ENCODE data around the gene TNFAIP1. TPM values are rescaled to one million over a fixed set of nuclear protein-coding genes. Genes with fewer than 3 reads are reported as not detected.

TNFAIP1 gene
- total RNA-seq, 1 experiment from 2014 or later = 21.8 TPM

GRCh38 chr17:28379814-28380801 is 44.5 kb downstream of the TNFAIP1 start:
- H3K4me3 Mint-ChIP-seq = no peak overlapping the region

More at GRCh38 chr17:28379814-28380801, 44.5 kb downstream of the TNFAIP1 start:
- Histone ChIP-seq H3K23me2 (ENCODE audit: insufficient read length, low read depth, low read length, poor library complexity, severe bottlenecking) (peaks cover 11% of the 10 kb centered on the region), H4K91ac (ENCODE audit: insufficient read length, low read depth, low read length) (no peak overlapping the region), H3K14ac (ENCODE audit: insufficient read depth, low read length) (no peak overlapping the region), H3K27ac (ENCODE audit: insufficient read length, low read depth, low read length) (no peak overlapping the region), H2BK15ac (ENCODE audit: low read depth, low read length) (no peak overlapping the region), H2BK20ac (ENCODE audit: low read depth, low read length, poor library complexity, severe bottlenecking) (no peak overlapping the region), H3K4ac (ENCODE audit: low read depth, low read length) (no peak overlapping the region), H3K56ac (ENCODE audit: insufficient read length, low read depth, low read length) (no peak overlapping the region), H3K4me2 (ENCODE audit: insufficient read depth, insufficient read length, low read length) (no peak overlapping the region), H3K4me1 (ENCODE audit: insufficient read depth, low read length) (no peaks in the 10 kb centered on the region), H3K79me1 (ENCODE audit: insufficient read depth, low read depth, low read length, poor library complexity, severe bottlenecking) (no peaks in the 10 kb centered on the region), H3K9ac (ENCODE audit: extremely low read depth, insufficient read length, low read length) (no peak overlapping the region), H3K27me3 (ENCODE audit: insufficient read depth, low read length) (peaks cover 10% of the 10 kb centered on the region; the same call in 1 of the 2 replicates), H4K8ac (replicated peaks; ENCODE audit: insufficient read length, low read depth, low read length) (no peak overlapping the region), H3K9me3 (ENCODE audit: control insufficient read depth, low read depth, low read length) (no peaks in the 10 kb centered on the region), H2AK5ac (ENCODE audit: insufficient read length, low read length) (no peak overlapping the region), H2BK12ac (ENCODE audit: insufficient read length, low read depth, low read length) (no peak overlapping the region), H4K20me1 (ENCODE audit: control insufficient read depth, insufficient read depth, insufficient read length) (no peaks in the 10 kb centered on the region), H2AFZ (ENCODE audit: low read length) (no peak overlapping the region), H4K5ac (ENCODE audit: insufficient read length, low read depth, low read length) (no peak overlapping the region), H3K23ac (ENCODE audit: insufficient read length, low read depth, low read length) (no peak overlapping the region), H3K79me2 (ENCODE audit: insufficient read depth, low read length) (no peaks in the 10 kb centered on the region), H3T11ph (ENCODE audit: low read length) (no peak overlapping the region), H2BK120ac (ENCODE audit: low read depth, low read length, poor library complexity, severe bottlenecking) (no peak overlapping the region), H3K18ac (ENCODE audit: insufficient read length, low read depth, low read length) (no peak overlapping the region), H2BK5ac (ENCODE audit: insufficient read length, low read length) (no peak overlapping the region)
- no peaks in the 10 kb centered on the region; a peak in 1 of 5 replicates for H3K9me3 Mint-ChIP-seq
- no CpG with 5 or more reads among the region's 10 CpGs for WGBS (ENCODE audit: extremely low coverage, insufficient read length, low lambda C conversion rate)
- TF ChIP-seq, protein P1, sequence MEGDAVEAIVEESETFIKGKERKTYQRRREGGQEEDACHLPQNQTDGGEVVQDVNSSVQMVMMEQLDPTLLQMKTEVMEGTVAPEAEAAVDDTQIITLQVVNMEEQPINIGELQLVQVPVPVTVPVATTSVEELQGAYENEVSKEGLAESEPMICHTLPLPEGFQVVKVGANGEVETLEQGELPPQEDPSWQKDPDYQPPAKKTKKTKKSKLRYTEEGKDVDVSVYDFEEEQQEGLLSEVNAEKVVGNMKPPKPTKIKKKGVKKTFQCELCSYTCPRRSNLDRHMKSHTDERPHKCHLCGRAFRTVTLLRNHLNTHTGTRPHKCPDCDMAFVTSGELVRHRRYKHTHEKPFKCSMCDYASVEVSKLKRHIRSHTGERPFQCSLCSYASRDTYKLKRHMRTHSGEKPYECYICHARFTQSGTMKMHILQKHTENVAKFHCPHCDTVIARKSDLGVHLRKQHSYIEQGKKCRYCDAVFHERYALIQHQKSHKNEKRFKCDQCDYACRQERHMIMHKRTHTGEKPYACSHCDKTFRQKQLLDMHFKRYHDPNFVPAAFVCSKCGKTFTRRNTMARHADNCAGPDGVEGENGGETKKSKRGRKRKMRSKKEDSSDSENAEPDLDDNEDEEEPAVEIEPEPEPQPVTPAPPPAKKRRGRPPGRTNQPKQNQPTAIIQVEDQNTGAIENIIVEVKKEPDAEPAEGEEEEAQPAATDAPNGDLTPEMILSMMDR (conservative IDR thresholded peaks at IDR 0.05) = no peak
- peaks cover 86% of the 10 kb centered on the region for H3K27me3 Mint-ChIP-seq (ENCODE audit: low read depth)
- no peak overlapping the region for H3K27ac Mint-ChIP-seq
- no peaks in the 10 kb centered on the region; a peak in 1 of 7 replicates for H3K36me3 Mint-ChIP-seq (ENCODE audit: insufficient read depth in 1 of 3, low read depth in 3 of 3)
- no peak for DNase-seq
- H3K4me1 Mint-ChIP-seq = peaks cover 4 to 7% of the 10 kb centered on the region in 2 experiments; a peak in 3 of 4 replicates
